ENCODE measurements around the gene ACP7.
"Not testable (repeated sequence)": the region's sequence is repeated elsewhere in the genome, so short reads cannot be mapped to it uniquely, and the experiment has no call there.

Gene ACP7

DNA sequence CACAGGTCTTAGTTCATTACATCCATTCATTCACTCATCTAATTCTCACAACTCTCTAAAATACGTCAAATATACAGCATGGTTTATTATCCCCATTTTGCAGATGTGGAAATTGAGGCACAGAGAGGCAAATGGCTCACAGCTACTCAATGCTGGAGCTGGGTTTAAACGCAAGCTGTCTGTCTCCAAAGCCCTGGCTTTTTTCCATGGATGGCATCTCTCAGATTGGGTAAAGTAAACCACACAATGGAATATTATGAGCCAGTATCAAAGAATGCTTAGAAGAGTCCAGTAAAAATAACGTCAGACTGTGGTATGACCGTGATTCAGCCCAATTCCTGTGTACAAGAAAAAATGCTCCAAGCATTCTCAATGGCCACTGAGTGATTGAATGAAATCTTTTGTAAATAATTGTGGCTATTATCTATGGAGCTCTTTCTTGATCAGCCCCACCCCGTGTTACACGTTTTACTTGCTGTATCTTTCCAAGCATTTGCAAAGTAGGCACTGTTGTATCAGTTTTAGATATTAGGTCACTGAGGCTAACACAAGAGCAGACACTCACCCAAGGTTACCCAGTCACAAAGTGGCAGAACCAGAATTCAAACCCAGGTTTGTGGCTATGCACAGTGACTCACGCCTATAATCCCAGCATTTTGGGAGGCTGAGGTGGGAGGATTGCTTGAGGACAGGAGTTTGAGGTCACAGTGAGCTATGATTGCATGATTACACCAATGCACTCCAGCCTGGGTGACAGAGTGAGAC, 5.5 kb upstream of the ACP7 start:
- no peak for DNase-seq

DNA sequence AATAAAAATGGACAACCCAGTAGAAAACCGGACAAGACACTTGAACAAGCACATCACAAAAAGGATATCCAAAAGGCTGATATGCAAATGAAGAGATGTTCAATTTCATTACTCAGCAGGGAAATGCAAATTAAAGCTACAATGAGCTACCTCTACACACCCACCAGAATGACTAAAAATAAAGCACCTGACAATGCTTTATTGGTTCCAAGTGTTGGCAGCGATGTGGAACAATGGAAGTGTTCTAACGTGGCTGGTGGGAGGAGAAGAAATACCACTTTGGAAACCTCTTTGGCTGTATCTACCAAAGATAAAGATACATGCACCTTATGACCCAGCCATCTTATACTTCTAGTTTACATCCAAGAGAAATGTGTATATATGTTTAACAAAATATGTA, 3.7 kb upstream of the ACP7 start:
- DNase-seq = no peak

DNA sequence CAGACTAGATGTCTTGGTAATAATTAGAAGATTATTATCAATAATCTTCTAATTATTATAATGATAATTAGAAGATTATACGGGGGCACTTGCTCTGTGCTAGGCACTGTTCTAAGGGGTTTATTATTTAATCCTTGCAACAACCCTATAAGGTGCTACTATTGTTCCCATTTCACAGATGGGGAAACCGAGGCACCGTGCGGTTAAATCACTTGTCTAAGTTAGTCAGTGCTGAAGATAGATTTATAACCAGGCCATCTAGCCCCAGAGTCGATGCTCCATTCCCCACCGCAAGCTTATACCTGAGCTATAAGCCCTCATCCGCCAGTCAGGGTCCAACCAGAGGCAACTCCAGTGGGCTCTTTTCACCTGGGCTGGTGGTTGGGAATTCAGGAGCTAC, 2.0 kb upstream of the ACP7 start:
- DNase-seq = no peak

GRCh38 chr19:39082745-39083598, 1.2 kb upstream of the ACP7 start:
- no peak for DNase-seq

DNA sequence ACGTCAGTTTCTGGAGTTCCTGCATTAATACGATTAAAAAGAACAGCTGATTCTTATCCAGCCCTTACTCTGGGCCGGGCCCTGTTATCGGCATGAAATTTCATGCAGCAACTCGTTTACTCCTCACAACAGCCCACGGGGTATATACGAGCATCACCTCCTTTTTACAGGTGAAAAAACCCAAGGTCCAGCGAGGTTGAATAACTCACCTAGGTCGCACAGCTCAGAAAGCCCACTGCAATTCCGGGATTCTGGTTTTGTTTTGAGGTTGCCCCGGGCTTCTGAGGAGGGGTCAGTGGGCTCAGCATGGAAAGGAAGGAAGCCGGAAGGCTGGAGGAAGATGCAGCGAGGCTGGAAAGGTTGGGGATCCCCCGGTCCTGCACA, 577 bp upstream of the ACP7 start:
- DNase-seq = no peak

- no peak for DNase-seq
These were observed 538 bp downstream of the ACP7 start for GRCh38 chr19:39084732-39085080.

DNA sequence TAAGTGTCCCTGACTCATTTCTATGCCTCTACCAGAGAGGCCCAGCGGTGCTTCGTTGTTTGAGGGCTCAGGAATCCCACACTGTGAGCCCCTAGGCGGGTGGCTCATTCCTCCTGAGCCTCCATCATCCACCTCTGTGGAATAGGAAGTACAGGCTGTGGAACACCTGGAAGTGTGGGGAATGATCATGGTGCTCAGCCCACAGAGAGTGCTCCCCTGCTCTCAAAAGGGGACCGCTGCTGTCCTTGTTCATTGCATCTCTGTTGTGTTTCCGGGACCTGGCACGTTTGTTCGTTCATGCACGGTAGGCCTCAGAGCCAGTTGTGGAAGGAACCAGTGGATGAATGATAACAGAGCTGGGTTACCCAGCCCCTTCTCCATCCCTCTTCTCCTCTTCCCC, 1.2 kb downstream of the ACP7 start:
- DNase-seq = no peak

- DNase-seq = no peak
These were observed 2.2 kb downstream of the ACP7 start for GRCh38 chr19:39086386-39086785.

DNA sequence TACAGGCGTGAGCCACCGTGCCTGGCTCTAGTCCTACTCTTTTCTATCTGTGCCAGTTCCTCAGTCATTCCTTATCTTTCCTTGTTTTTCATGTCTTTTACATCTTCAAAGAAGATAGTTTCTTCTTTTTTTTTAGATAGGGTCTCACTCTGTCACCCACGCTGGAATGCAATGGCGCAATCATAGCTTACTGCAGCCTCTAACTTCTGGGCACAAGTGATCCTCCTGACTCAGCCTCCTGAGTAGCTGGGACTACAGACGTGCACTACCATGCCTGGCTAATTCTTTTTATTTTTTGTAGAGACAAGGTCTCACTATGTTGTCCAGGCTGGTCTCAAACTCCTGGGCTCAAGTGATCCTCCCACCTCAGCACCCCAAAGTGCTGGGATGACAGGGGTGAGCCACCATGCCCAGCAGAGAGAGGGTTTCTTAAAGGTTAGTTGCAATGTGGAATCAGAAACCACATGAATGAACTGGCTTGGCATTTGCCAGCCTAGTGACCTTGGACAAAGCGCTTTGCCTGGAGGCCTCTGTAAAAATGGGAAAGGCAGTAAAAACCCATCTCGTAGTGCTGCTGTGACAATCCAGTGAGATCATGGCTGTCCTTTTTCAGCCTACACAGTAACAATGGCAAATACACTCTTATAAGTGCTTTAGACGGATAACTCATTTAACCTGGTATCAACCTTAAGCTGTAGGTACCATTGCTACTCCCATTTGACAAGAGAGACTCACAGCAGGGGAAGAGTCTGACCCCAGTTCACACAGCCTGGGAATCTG, 3.9 kb downstream of the ACP7 start:
- no peak for DNase-seq

DNA sequence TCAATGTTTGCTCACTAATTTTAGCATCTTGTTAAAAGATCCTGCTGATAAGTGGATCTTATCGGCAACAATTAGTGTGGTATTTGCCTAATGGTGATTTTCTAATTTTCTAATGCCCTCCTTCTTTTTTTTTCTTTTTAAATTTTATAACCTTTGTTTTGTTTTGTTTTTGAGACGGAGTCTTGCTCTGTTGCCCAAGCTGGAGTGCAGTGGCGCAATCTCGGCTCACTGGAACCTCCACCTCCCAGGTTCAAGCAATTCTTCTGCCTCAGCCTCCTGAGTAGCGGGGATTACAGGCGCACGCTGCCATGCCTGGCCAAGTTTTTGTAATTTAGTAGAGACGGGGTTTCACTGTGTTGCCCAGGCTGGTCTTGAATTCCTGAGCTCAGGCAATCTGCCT, 5.8 kb downstream of the ACP7 start:
- not testable (repeated sequence) for DNase-seq

DNA sequence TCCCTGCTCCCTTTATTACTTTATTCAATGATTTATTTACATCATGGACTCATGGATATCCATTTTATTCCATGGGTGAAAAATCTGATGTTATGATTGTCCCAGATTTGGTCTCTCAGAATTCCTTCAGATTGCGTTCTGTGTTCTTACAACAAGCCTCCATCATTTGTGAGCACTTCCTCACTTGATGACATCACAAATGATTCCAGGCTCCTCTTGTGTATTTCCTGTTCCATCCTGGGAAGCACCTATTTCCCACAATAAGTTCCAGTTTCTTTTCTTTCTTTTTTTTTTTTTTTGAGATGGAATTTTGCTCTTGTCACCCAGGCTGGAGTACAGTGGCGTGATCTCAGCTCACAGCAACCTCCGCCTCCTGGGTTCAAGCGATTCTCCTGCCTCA, 6.7 kb downstream of the ACP7 start:
- no peak for DNase-seq

GRCh38 chr19:39095799-39096540, 11.8 kb downstream of the ACP7 start:
- not testable (repeated sequence) for DNase-seq

DNA sequence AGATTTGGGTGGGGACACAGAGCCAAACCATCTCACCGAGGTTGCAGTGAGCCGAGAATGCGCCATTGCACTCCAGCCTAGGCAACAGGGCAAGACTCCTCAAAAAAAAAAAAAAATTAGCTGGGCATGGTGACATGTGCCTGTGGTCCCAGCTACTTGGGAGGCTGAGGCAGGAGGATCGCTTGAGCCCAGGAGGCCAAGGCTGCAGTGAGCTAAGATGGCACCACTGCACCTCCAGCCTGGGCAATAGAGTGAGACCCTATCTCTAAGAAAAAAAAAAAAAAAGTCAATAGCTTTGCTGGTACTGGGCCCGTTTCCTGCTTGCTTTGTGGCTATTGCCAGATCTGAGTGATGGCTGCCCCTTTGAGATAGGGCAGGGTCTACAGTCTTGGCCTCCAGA, 13.1 kb downstream of the ACP7 start:
- no peak for DNase-seq

GRCh38 chr19:39097721-39098120, 13.6 kb downstream of the ACP7 start:
- no peak for DNase-seq

DNA sequence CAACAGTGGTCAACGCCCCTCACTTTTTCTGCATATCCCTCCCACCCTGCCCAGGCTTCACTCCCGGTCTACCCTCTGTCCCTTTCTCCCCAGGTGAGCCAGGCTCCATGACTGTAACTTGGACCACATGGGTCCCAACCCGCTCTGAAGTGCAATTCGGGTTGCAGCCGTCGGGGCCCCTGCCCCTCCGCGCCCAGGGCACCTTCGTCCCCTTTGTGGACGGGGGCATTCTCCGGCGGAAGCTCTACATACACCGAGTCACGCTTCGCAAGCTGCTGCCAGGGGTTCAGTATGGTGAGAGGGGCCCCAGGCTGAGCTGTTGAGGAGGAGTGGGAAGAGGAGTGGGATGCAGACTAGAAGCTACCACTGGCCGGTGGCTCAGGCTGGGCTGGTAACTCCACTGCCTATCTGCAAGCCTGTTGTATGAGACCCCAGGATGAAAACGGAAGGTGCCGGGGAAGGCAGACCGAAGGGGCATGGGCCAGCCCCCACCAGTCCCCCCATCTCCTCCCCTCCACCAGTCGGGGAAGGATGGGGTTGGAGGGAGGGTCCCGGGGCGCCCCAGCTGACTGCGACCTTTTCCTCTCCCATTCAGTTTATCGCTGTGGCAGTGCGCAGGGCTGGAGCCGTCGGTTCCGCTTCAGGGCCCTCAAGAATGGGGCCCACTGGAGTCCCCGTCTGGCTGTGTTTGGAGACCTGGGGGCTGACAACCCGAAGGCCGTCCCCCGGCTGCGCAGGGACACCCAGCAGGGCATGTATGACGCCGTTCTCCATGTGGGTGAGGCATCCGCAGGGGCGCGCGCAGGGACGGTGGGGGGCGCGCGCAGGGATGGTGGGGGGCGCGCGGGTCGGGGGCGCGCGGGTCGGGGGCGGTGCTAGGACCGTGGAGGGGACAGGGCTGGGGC, 14.4 kb downstream of the ACP7 start:
- no peak for DNase-seq

DNA sequence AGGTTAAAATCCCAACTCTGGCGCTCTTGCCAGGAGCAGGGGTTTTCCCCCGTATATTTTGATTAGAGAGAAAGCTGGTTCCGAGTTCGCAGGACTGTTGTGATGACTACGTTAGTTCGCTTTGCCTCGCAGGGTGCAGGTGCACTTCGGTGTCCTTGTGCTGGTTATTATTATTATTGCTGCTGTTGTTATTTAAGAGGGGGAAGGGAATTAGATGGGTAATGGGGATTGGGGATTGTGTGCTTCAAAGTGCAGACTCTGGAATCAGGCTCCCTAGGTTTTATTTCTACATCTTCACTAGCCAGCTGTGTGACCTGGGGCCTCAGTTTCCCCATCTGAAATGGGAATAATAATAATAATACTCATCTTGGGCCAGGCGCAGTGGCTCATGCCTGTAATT, 15.2 kb downstream of the ACP7 start:
- no peak for DNase-seq

GRCh38 chr19:39100500-39101166, 16.5 kb downstream of the ACP7 start:
- DNase-seq = no peak

DNA sequence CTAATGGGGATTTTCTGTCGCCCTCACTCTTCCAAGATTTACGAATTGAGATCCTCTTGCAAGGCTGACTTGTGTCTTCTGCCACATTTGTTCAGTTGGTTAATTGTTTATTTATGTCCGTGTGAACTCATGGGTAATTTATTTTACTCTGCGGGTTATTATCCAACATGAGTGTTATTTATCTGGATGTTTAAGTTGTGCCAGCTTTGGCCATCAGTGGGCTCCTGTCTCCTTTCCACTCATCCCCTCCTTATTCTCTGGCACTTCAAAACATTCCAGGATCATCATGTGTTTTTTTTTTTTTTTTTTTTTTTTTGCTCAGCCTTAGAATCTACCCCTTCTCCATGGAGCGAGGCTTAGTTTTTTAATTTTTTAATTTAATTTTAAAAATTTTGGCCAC, 19.0 kb downstream of the ACP7 start:
- no peak for DNase-seq

DNA sequence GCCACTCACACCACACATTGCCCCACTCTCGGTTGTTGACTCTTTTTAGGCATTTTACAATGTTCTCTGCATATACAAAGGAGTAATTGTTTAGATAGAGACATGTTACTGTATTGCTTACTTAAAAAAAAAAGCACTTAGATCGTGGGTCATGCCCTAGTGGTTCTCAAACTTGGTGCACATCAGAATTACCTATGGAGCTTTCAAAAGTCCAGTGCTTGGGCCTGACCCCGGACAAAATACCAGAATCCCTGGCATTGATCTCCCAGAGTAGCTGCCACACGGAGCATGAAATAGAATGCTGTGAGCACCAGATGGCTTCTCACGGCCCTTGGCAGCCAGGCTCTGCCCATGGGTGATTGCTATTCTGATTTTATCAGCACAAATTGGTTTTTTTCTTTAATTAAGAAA, 20.0 kb downstream of the ACP7 start:
- no peak for DNase-seq

DNA sequence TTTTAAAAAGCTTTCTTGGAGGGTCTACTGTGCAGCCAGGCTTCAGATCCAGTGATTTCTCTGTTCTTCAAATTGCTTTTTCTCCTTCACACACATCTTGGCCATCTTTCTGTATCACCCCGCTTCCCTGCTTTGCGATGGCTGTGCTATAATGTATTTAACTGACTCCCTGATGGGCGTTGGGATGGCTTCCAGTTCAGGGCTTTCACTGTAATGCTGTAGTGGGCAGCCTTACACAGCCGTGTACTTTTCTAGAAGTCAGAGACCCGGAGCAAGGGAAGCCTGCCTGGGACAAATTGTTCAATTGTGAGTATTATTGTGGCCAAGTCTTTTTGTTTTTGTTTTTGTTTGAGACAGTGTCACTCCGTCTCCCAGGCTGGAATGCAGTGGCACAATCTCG, 22.0 kb downstream of the ACP7 start:
- DNase-seq = no peak

GRCh38 chr19:39109641-39110040, 25.5 kb downstream of the ACP7 start:
- DNase-seq = no peak
